ENCODE measurements around the gene C1QTNF12.

The C1QTNF12 gene

GRCh38 chr1:1234180-1234808 lies 12.2 kb downstream of the C1QTNF12 start:
- no peak overlapping the region for H3K4me3 ChIP-seq (ENCODE audit: low read depth, low read length)
- no peak for TF ChIP-seq CTCF (IDR thresholded peaks at IDR 0.05; ENCODE audit: low read depth, low read length)
- in situ Hi-C loops (cut with HindIII; ENCODE audit: low sequenced_read_pairs) = no loop called here
- no peak for DNase-seq (ENCODE audit: low read depth, low spot score)

- DNase-seq (ENCODE audit: low read depth, low spot score) = no peak
- in situ Hi-C loops (cut with HindIII; ENCODE audit: low sequenced_read_pairs) = no loop called here
- no peak overlapping the region for H3K4me3 ChIP-seq (ENCODE audit: low read depth, low read length)
- TF ChIP-seq CTCF (IDR thresholded peaks at IDR 0.05; ENCODE audit: low read depth, low read length) = no peak
Observed at GRCh38 chr1:1233567-1233892, 13.0 kb downstream of the C1QTNF12 start.

- TF ChIP-seq CTCF (IDR thresholded peaks at IDR 0.05; ENCODE audit: low read depth, low read length) = no peak
- in situ Hi-C loops (cut with HindIII; ENCODE audit: low sequenced_read_pairs) = no loop called here
- H3K4me3 ChIP-seq (ENCODE audit: low read depth, low read length) = no peak overlapping the region
- DNase-seq (ENCODE audit: low read depth, low spot score) = no peak
Observed at GRCh38 chr1:1232796-1233566, 13.5 kb downstream of the C1QTNF12 start.

GRCh38 chr1:1232208-1232795 lies 14.2 kb downstream of the C1QTNF12 start, which contains the start of gene B3GALT6:
TSS of gene B3GALT6 (plus strand) at chr1:1232237. CDS start at chr1:1232279, 42 bp downstream.
- TF ChIP-seq CTCF (IDR thresholded peaks at IDR 0.05; ENCODE audit: low read depth, low read length) = no peak
- no peak for DNase-seq (ENCODE audit: low read depth, low spot score)
- H3K4me3 ChIP-seq (ENCODE audit: low read depth, low read length) = peak within 1 kb of the TSS; percentile 80
- in situ Hi-C loops (cut with HindIII; ENCODE audit: low sequenced_read_pairs) = no loop called here

GRCh38 chr1:1231400-1232207 lies 14.9 kb downstream of the C1QTNF12 start, which contains the start of gene SDF4:
TSS of gene SDF4 (minus strand) at chr1:1232001. CDS start at chr1:1228772, 3,229 bp downstream.
- peak within 1 kb of the TSS; percentile 80 for H3K4me3 ChIP-seq (ENCODE audit: low read depth, low read length)
- in situ Hi-C loops (cut with HindIII; ENCODE audit: low sequenced_read_pairs) = no loop called here
- TF ChIP-seq CTCF (IDR thresholded peaks at IDR 0.05; ENCODE audit: low read depth, low read length) = no peak
- peak; percentile 97 for DNase-seq (ENCODE audit: low read depth, low spot score)

All from astrocyte of the spinal cord (primary cell).